ENCODE measurements around the gene TENT5C. TPM values are rescaled to one million over a fixed set of nuclear protein-coding genes. Genes with fewer than 3 reads are reported as not detected.

The TENT5C gene
- total RNA-seq, 1 experiment from 2014 or later: 1.4 TPM

- Histone ChIP-seq H3K27me3 (ENCODE audit: insufficient read depth, low read length) (no peaks in the 10 kb centered on the region), H3K79me2 (ENCODE audit: insufficient read depth, low read length) (no peaks in the 10 kb centered on the region), H3K36me3 (ENCODE audit: control insufficient read depth in 1 of 2, insufficient read depth in 2 of 2, low read length in 2 of 2) (no peaks in the 10 kb centered on the region), H3K4me1 (ENCODE audit: control insufficient read depth in 1 of 2, insufficient read depth in 2 of 2, low read length in 2 of 2) (no peaks in the 10 kb centered on the region), H3K4me3 (replicated peaks in 1 of 2; ENCODE audit: low read depth in 1 of 2, low read length in 2 of 2) (no peak overlapping the region), H3K9me3 (ENCODE audit: control insufficient read depth in 1 of 2, insufficient read depth in 1 of 2, low read depth in 1 of 2, low read length in 2 of 2) (no peaks in the 10 kb centered on the region), H4K20me1 (ENCODE audit: insufficient read depth) (no peaks in the 10 kb centered on the region), H3K9me2 (ENCODE audit: insufficient read depth) (no peaks in the 10 kb centered on the region), H3K4me2 (ENCODE audit: low read length) (no peak overlapping the region), H3K27ac (ENCODE audit: low read depth, low read length) (no peak overlapping the region), H3K9ac (ENCODE audit: low read length) (no peak overlapping the region), H2AFZ (ENCODE audit: low read depth, low read length, poor library complexity, severe bottlenecking) (no peak overlapping the region)
- no TSS peak for BruUV-seq (replicated peaks)
- no peak for TF ChIP-seq EZH2 (IDR thresholded peaks at IDR 0.05)
- TF ChIP-seq SIN3A (IDR thresholded peaks at IDR 0.05; ENCODE audit: low read depth): no peak
- TF ChIP-seq POLR2AphosphoS5 (IDR thresholded peaks at IDR 0.05; ENCODE audit: low read depth, low read length): no peak
- TF ChIP-seq, protein P1, sequence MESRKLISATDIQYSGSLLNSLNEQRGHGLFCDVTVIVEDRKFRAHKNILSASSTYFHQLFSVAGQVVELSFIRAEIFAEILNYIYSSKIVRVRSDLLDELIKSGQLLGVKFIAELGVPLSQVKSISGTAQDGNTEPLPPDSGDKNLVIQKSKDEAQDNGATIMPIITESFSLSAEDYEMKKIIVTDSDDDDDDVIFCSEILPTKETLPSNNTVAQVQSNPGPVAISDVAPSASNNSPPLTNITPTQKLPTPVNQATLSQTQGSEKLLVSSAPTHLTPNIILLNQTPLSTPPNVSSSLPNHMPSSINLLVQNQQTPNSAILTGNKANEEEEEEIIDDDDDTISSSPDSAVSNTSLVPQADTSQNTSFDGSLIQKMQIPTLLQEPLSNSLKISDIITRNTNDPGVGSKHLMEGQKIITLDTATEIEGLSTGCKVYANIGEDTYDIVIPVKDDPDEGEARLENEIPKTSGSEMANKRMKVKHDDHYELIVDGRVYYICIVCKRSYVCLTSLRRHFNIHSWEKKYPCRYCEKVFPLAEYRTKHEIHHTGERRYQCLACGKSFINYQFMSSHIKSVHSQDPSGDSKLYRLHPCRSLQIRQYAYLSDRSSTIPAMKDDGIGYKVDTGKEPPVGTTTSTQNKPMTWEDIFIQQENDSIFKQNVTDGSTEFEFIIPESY (IDR thresholded peaks at IDR 0.05; ENCODE audit: extremely low read depth, insufficient replicate concordance, low read length): no peak
- no peak for TF ChIP-seq CBX3 (IDR thresholded peaks at IDR 0.05; ENCODE audit: low read depth)
- no peak for TF ChIP-seq TCF7L2 (IDR thresholded peaks at IDR 0.05; ENCODE audit: borderline replicate concordance, extremely low read depth, insufficient read depth, insufficient read length)
- TF ChIP-seq RAD21 (IDR thresholded peaks at IDR 0.05; ENCODE audit: low read depth): no peak
- no peak for TF ChIP-seq POLR2A (IDR thresholded peaks at IDR 0.05; ENCODE audit: borderline replicate concordance, extremely low read depth, insufficient read depth, insufficient read length)
- no peak for TF ChIP-seq ELF1 (IDR thresholded peaks at IDR 0.05; ENCODE audit: borderline replicate concordance, low read depth)
- no peak for TF ChIP-seq JUND (IDR thresholded peaks at IDR 0.05)
- no peak for TF ChIP-seq SRF (IDR thresholded peaks at IDR 0.05; ENCODE audit: low read depth)
- TF ChIP-seq EGR1 (IDR thresholded peaks at IDR 0.05; ENCODE audit: low read depth): no peak
- TF ChIP-seq ZFX (IDR thresholded peaks at IDR 0.05): no peak
- TF ChIP-seq ZNF274 (IDR thresholded peaks at IDR 0.05; ENCODE audit: low read depth, low read length): no peak
- TF ChIP-seq EZH2phosphoT487 (IDR thresholded peaks at IDR 0.05; ENCODE audit: borderline replicate concordance): no peak
- no peak for TF ChIP-seq CEBPB (IDR thresholded peaks at IDR 0.05; ENCODE audit: low read depth)
- TF ChIP-seq, protein P2, sequence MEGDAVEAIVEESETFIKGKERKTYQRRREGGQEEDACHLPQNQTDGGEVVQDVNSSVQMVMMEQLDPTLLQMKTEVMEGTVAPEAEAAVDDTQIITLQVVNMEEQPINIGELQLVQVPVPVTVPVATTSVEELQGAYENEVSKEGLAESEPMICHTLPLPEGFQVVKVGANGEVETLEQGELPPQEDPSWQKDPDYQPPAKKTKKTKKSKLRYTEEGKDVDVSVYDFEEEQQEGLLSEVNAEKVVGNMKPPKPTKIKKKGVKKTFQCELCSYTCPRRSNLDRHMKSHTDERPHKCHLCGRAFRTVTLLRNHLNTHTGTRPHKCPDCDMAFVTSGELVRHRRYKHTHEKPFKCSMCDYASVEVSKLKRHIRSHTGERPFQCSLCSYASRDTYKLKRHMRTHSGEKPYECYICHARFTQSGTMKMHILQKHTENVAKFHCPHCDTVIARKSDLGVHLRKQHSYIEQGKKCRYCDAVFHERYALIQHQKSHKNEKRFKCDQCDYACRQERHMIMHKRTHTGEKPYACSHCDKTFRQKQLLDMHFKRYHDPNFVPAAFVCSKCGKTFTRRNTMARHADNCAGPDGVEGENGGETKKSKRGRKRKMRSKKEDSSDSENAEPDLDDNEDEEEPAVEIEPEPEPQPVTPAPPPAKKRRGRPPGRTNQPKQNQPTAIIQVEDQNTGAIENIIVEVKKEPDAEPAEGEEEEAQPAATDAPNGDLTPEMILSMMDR (IDR thresholded peaks at IDR 0.05 in 2 of 3, conservative IDR thresholded peaks at IDR 0.05 in 1 of 3; ENCODE audit: borderline replicate concordance in 1 of 3, insufficient read depth in 1 of 3, low read depth in 2 of 3, low read length in 2 of 3): no peak
- no peak for TF ChIP-seq REST (IDR thresholded peaks at IDR 0.05; ENCODE audit: low read depth)
- intact Hi-C loops (cut with micrococcal nuclease): no loop called here
- ChIA-PET RAD21 (ENCODE audit: low non-redundant PET in 1 of 2, low total read pairs in 2 of 2, uncharacterized antibody in 2 of 2, unreplicated experiment in 2 of 2) (no interaction called here), CTCF (interaction anchor here (0.5 kb wide), 1 partner anchor 57 kb away, joined by 4 read pairs; no protein-coding TSS in a partner anchor), POLR2A (no interaction called here)
- ATAC-seq: no peak
- DNase-seq (ENCODE audit: low read depth, low spot score): no peak
Observed at GRCh38 chr1:117648015-117648414, 42.2 kb downstream of the TENT5C start.
